HG02938 (cell line): ENCODE data around the gene KLF13.

Experiments used
- ATAC-seq: cut with Tn5 transposase; IDR thresholded peaks from one replicate; pipeline ENCODE4 v1.9.1; 2021; ENCODE audit warnings: mild to moderate bottlenecking, moderate library complexity; ENCODE audit not compliant: unreplicated experiment

The KLF13 gene

DNA sequence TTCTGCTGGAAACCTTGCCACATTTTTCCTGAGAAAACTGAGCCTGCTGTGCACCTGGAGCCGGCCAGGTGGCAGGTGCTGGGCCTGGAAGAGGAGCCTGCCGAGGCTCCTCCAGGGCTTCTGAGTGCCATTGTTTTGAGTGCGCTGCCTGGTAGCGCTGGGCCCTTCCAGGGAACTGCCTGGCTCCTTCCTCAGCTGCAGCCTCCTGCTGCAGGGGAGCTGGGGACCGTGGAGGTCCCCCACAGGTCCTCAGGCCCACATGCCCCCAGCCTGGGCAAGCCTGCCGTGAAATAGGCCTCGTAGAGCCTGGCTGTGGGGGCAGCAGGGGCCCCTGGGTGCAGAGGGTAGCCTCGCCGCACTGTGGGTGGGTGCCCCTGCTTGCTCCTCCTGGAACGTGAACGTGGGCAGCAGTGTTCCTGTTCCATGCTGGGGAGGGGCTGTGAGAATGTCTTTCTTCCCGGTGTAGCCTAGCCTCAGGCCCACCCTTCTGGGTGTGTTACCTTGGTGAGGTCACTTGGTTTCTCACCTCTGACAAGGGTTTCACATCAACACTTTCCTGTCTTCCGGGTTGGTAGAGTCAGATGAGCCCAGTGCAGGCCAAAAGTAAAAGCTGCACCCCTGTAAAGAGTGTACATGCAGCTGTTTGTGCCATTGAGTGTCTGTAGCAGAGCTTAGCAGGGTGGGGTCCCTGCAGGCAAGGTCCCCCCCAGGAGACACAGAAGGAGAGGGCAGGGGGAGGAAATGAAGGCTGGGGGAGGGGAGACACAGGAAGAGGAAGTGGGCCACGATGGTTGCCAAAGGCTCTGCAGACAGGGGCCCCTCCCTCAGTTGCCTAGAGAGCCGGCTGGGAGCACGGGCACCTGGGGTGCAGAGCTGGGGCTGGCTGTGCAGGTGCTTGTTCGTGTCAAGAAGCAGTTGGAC lies 34.5 kb downstream of the KLF13 start:
- peak; percentile 75 for ATAC-seq

DNA sequence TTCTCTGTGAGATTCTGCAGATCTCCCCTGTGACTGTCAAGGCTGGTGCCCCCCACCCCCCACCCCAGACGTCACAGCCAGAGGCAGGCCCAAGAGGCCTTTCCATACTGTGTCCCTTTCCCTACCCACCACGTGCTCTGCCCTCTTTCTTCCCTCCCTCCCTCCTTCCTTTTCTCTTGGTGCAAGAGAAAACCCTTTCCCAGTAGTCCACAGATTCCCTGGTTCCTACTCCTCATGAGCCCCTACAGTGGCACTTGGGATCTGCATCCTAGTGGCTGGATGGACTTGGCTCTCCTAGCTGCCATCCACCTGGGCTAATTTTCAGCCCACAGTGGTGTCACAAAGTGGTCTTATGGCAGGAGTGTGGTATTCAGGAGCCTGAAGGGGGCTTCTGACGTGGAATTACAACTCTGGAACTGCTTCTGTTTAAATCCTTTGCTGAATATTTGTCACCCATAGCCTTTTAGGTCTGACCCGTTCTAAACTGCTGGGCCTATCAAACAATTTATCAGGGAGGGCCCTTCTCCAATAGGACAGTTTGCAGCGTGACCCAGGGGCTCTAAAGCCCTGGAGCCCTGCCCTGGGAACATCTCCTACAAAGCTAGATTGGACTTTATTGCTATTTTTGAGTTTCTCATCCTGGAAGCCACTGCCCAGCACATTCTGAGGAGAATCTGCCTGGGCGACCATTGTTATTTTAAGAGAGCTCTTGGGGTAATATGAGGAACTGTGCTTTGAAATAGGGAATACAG lies 35.3 kb downstream of the KLF13 start:
- ATAC-seq = no peak

DNA sequence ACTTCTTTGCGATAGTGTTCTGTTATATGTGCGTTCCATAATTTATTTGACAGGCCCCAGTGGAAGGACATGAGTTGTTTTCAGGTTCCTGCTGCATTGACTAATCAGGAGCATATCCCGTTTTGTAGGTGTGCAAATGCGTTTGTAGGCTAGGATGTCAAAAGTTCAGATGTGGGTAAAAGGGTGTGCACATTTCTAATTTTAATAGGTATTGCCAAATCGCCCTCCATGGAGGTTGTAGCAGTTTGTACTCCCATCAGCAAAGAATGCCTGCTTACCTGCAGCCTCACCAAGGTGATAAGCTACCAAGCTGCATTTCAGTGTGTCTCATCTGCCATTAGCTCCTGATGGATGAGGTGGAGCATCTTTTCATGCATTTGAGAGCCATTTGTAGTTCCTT lies 36.3 kb downstream of the KLF13 start:
- ATAC-seq = no peak

- no peak for ATAC-seq
Observed at GRCh38 chr15:31364301-31365031, 37.8 kb downstream of the KLF13 start.

- ATAC-seq = no peak
Observed at GRCh38 chr15:31365032-31365654, 38.5 kb downstream of the KLF13 start.

GRCh38 chr15:31365655-31366127 lies 39.1 kb downstream of the KLF13 start:
- no peak for ATAC-seq

- ATAC-seq = no peak
Observed at GRCh38 chr15:31366169-31366734, 39.6 kb downstream of the KLF13 start.

GRCh38 chr15:31367021-31367729 lies 40.5 kb downstream of the KLF13 start:
- no peak for ATAC-seq

DNA sequence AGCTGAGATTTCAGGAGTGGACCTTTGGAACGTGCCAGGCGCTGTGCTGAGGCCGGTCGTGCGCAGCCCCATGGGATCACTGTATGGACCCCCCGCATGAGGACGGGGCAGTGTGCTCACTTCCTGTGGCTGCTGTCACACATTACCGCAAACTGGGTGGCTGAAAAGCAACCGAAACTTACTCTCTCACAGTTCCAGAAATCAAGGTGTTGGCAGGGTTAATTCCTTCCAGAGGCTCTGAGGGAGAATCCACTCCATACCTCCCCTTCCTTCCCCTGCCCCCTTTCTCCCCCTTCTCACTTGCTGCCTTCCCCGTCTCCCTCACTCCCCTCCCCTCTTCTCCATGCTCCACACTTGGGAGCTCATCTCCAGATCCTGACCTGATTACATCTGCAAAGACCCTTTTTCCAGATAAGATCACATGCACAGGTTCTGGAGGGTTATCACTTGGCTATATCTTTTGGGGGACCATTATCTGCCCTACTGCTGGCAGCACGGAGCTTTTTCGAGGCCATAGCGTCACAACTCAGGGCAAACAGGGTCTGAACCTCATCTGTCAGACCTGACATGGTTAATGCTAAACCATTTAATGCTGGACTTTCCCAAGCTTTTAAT lies 41.2 kb downstream of the KLF13 start:
- no peak for ATAC-seq

DNA sequence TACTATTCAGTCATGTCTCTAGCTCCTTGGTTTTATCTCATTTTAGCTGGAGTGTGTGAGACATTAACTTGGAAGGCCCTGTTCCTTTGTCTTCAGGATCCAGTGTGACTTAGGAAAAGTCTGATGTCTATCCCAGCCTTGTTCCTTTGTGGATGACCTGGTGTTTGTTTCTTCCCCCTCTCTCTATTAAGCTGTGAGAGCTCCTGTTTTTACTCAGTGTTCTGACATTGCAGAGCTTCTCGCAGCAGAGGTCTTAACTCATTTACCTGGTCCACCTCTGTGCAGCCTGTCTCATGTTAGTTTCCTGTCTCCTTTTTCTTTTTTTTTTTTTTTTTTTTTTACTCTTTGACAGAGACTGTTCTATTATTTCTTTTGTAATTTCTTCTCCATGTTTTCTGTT lies 43.1 kb downstream of the KLF13 start:
- ATAC-seq = no peak

DNA sequence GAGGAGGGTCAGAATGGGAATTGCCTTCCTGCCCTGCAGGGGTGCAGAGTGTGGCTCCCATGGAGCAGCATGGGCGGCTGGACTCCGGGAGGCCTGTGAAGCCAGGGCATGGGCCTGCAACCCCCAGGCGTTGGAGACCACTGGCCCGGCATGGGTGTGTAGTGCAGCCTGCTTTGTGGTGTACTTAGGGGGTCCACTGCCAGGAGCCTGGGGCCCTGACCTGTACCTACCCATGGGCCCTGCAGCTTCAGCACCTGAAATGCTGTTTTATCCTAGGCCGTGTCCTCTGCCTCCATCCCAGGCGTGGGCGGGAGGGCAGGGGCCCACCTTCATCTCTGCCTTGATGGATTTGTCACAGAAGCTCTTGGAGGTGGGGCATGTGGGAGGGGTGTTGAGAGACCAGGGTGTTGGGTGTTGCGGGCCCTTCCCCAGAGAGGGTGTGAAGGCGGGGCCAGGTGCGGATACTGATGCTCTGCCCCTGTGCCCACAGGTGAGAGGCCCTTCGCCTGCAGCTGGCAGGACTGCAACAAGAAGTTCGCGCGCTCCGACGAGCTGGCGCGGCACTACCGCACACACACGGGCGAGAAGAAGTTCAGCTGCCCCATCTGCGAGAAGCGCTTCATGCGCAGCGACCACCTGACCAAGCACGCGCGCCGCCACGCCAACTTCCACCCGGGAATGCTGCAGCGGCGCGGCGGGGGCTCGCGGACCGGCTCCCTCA lies 45.0 kb downstream of the KLF13 start:
- ATAC-seq = no peak

DNA sequence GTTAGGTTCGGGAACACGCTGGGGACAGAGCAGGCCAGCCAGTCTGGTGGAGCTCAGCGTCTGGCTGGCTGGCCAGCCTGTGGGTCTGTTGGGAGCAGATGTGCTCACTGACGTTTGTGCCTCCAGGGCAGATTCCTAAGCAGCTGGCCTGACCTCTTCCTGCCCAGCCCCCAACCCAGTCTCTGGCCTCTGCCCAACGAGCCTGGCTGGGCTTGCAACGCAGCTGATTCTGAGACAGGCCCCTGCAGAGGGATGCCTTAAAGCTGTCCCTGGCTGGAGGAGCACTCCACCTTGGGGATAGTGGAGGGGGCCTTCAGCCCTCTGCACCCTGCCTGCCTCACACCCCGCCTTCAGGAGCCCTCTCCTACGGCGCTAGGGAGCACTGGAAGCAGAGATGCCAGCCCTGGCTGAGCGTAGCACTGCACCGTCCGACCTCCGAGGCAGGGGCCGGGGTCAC lies 46.0 kb downstream of the KLF13 start:
- ATAC-seq = no peak

DNA sequence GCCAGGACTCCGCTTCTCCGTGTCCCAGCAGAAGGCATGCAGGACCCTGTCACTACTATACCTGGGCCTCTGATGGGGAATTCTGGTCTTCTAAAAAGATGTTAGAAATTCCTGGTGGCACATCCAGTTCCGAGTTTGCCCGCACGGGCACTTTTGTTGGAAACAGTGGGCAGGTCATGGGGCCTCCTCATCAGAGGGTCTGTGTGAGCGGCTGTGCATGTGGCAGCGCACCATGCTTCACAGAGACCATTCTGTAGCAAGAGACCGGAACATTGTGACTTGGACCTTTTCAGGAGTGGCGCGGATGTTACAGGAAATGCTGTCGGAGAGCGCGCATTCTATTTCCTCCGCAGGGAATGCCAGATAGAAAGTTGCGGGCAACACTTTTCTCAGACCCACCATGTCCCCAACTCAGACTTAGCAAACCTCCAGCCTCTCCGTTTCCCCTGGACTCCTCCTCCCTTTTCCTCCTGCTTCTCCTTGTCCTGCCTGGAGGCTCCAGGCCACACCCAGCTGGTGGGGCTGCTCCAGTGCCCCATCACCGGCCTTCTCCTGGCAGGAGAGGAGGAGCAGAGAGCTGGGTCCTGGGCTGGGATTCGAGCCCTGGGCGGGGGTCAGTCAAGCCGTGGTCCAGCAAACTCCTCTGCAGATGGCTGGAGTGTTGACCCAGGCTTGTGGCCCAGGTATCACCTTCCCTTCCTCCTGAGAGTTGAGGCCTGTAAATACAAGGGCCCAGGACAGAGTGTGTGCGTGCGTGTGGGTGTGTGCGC lies 46.6 kb downstream of the KLF13 start:
- ATAC-seq = no peak

- ATAC-seq = no peak
Observed at GRCh38 chr15:31373970-31374369, 47.3 kb downstream of the KLF13 start.

GRCh38 chr15:31374489-31374888 lies 47.9 kb downstream of the KLF13 start:
- no peak for ATAC-seq

DNA sequence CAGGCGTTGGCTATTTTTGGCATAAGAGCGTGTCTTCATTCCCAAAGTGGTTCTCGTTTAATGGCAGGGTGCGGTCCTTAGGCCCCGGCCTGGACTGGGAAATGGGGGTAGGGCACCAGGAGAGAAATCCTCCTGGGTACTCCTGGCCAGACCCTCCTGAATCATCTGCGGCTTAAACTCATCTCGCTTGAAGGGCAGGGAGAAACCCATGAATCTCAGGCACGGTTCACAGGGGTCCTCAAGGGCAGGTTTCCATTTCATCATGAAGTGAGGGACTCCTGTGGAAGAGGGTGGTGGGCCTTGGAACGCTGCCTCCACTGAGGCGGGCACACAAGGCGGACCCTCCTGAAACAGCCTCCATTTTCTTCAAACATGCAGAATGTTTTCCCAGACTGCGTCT lies 48.4 kb downstream of the KLF13 start:
- ATAC-seq = no peak

- no peak for ATAC-seq
Observed at GRCh38 chr15:31375772-31376171, 49.1 kb downstream of the KLF13 start.

DNA sequence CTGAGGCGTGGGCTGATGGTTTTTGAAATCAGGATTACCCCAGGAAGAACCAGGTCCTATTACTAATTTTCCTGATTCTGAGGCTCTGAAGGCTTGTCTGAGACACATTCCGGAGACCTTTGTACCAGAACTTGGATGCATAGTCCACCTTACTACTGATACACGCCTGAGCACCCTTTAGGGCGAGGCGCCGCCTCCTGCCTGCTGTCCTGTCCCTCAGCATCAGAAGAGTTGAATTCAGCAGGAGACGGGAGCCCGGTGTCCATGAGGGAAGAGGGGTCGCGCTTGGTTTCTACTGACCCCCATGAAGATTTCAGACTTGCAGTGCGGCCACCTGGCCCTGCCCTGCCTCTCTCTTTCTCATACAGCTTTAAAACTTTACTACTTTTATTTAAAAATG lies 49.9 kb downstream of the KLF13 start:
- ATAC-seq = no peak
